Activated CD4-positive, alpha-beta T cell treated with anti-CD3 and anti-CD28 coated beads, Interleukin-2, amount 50 U/mL, for 1 hour (primary cell): ENCODE data around the gene CIRBP.
"Not testable (repeated sequence)": the region's sequence is repeated elsewhere in the genome, so short reads cannot be mapped to it uniquely, and the experiment has no call there.

ENCODE experiments used
- DNase-seq: peaks from one replicate; pipeline ENCODE4 v3.0.0-alpha.2; 2020

CIRBP gene

DNA sequence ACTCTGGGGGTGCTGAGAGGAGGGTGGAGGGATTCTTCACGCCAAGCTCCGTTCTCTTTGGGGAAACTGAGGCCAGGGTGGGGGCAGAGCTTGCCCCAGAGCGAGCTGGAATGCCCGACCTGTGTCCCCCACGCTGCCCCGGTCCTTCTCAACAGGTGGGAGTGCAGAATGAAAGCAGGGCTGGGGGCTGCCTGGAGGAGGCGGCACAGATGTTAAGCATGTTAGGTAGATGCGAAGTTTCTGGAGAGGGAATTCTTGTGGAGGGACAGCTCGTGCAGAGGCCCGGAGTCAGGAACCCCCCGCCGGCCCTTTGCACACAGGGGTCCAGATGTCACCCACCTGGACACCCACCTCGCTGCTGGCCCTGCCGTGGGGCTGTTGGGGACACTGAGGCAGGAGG is 25.6 kb downstream of the CIRBP start:
- no peak for DNase-seq

DNA sequence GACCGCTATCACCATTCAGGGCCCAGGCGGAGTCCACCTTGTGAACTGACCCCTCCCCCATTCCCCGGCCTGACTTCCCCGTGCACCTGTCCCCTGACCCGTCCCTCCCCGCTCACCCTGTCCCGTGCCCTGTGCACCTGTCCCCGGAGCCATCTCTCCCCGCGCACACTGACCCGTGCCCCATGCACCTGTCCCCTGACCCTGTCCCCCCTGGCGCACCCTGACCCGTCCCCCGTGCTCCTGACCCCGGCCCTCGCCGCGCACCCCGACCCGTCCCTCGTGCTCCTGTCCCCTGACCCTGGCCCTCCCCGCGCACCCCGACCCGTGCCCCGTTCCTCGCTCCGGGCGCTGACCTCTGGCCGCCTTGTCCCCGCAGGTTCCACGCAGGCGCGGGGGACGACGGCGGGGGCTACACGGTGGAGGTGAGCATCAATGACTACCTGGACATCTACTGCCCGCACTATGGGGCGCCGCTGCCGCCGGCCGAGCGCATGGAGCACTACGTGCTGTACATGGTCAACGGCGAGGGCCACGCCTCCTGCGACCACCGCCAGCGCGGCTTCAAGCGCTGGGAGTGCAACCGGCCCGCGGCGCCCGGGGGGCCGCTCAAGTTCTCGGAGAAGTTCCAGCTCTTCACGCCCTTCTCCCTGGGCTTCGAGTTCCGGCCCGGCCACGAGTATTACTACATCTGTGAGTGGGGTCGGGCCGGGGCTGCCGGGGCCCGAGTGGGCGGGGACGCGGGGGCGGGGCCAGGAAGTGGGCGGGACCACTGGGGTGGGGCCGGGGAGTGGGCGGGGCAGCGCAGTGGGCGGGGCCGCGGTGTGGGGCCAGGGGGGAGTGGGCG is 26.3 kb downstream of the CIRBP start:
- peak; percentile 43 for DNase-seq

DNA sequence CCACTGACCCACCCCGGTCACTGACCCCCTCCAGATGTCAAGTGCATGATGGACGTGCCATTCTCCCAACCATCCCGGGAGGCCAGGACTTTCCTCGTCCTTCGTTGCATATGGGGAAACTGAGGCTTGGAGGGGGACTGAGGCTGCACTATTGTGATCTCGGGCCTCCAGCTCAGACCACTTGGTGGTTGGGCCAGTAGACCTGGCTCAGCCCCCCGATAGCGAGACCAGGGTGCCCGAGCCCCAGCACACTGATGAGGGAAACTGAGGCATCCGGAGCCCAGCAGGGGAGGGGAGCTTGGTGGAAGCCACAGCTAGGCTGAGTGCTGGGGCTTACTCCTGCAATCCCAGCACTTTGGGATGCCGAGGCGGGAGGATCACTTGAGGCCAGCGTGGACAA is 26.9 kb downstream of the CIRBP start:
- DNase-seq: no peak

DNA sequence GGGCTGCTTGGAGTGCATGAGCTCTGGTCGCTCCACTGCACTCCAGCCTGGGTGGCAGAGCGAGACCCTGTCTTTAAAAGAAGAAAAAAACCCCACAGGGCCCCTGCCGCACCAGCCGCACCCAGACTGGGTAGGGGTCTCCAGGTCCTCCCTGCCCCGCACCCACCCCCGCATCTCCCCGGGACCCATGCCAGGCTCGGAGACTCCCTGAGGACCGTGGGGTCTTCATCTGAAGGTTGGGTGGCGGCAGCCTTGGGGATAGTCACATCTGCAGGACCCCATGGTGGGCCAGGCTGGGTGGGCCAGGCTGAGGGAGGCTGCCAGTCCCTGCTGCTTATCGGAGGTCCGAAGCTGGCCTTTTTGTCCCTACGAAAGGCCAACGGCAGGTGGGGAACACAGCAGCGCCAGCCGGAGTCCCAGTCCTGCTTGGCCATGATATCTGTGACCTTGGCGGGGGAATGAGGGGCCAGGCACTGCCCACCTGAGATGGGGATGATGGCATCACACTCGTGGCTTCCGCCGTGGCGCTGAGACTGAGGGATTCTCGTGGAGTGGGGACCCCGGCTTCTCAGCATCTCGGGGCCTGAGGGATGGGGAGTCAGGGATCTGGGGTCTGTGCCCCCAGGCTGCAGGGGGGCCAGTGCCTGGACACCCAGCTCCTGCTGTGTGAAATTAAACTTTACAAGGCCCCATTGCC is 27.6 kb downstream of the CIRBP start:
- DNase-seq: no peak

DNA sequence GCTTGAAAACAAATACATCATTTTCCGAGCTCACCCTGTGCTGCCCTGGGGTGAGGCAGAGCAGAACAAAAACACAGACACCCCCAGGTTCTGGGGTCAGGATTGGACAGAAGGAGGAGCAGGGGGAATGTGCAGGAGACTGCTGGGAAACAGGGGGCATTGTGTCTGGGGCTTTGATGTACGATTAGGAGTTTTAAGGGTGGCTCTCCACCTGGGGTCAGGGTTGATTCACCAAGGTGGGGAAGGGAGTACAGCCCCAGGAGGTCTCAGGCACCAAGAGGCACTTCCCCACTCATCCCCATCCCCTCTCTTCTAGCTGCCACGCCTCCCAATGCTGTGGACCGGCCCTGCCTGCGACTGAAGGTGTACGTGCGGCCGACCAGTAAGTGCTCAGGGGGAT is 29.1 kb downstream of the CIRBP start:
- DNase-seq: no peak

DNA sequence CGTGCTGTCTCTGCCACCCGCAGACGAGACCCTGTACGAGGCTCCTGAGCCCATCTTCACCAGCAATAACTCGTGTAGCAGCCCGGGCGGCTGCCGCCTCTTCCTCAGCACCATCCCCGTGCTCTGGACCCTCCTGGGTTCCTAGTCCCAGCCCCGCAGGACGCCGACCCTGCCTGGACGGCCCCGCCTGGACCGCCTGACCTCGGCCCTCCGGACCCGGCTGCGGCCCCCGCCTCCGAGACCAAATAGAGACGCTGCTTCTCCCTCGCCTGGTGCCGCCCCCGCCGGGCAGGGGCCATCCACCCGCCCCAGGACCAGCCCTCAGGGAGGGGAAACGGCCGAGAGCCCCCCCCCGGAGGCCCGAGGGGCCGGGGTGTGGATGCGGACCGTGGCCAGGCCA is 30.7 kb downstream of the CIRBP start:
- DNase-seq: no peak

DNA sequence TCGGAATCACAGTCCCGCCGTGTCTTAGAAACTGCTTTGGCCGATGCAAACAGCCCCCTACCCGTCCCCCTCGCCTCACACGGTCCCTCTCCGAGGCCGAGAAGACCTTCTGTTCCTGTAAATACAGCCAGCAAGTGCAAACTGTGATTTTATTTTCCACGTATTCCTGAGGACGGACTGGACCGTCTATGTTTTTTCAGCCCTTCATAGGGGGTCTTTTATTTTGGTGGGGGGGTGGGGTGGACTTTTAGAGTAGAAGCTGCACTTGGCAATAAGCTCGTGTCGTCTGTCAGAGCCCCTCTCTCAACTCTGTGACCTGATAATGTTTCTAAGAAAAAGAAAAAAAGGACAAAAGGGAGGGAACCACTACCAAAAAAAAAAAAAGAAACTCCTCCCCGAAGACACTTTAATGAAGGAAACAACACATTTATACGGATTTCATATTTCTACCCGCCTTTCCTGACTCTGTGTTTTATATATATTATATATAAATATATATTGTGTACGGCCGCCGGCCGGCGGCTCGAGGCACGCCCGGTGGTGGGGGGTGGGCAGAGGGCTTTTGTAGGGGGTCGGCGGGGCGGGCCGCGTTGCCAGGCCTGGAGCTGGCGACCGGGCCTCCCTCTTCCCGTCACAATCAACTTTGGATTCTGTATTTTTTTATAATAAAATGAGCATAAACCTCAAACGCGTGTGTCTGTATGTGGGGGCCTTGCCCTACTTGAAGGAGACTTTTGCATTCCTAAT is 31.8 kb downstream of the CIRBP start:
- DNase-seq: no peak

DNA sequence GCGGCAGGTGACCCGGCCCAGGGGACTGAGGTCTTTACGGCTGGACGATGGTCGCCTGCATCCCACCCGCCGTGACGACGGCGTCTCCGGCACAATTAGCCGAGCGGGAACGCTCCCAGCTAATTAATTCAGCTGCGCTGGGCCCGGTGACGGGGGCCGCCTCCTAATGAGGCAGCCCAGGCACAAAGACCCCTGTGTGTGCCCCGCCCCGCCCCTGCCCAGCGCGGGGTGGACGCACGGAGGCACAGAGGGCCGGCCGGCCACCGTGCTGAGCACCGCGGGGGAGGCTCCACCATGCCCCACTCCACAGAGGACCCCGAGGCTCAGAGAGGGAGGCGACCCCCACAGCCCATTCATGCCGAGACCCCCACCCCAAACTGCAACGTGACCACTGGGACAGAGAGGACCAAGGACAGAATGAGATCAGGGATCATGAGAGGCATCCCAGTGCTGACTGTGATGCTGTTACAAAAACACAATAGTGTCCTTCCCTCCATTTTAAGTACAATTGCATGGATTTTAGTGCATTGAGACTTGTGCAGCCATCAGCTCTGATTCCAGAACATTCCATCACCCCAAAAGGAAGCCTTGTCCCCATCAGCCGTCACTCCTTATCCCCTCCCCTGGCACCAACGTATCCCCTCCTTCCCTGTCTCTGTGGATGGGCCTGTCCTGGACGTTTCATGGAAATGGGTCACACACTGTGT is 33.6 kb downstream of the CIRBP start:
- DNase-seq: no peak

DNA sequence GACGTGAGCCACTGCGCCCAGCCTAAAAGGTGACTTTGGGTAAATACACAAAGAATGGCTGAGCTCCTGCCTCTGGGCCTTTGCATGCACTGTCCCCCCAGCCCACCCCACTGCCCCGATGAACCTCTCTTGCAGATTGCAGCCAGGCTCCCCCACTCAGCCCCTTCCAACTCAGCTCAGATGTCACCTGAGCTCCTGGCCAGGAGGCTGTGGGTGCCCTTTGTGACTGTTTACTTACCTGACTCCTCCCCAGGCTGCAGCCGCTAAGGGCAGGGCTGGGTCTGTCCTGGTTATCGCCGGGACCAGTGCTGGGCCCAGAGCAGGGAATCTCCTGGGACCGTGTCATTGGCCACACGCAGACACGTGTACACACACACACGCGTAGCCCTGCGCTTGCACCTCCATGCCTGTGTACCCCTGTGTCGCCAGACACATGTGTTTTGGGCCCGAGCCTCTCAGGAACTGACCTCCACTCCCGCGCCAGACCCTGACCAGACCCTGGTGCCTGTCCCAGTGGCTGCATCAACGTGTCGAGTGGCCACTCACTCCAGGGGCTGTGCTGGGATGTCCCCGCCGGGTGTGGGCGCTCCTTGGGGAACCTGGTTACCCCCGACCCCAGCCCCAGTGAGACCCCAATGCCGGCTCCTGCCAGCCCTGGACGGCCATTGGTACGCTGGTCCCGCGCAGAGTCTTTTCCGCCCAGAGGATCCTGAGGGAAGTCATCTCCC is 35.2 kb downstream of the CIRBP start:
- no peak for DNase-seq

DNA sequence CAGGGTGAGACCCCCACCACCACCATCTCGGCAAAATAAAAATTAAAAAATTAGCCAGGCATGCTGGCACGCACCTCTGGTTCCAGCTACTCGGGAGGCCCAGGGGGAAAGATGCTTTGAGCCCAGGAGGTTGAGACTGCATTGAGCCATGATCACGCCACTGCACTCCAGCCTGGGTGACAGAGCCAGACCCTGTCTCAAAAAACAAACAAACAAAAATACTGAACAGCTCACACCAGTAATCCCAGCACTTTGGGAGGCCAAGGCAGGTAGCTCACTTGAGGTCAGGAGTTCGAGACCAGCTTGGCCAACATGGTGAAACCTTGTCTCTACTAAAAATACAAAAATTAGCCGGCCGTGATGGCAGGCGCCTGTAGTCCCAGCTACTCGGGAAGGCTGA is 36.2 kb downstream of the CIRBP start:
- not testable (repeated sequence) for DNase-seq

DNA sequence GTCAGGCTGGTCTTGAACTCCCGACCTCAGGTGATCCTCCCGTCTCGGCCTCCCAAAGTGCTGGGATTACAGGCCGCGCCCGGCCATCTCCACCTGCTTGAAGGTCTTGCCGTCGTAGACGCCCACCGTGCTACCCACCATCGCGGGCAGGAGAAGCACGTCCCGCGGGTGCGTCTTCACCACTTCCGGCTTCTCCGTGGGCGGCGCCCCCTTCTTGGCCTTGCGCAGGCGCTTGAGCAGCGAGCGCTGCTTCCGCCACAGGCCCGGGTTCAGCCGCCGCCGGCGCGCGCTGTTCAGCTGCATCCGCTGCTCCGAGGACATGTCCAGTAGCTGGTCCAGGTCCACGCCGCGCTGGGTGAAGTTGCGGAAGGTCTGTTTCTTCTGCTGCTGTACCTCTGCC is 38.2 kb downstream of the CIRBP start:
- DNase-seq: no peak

DNA sequence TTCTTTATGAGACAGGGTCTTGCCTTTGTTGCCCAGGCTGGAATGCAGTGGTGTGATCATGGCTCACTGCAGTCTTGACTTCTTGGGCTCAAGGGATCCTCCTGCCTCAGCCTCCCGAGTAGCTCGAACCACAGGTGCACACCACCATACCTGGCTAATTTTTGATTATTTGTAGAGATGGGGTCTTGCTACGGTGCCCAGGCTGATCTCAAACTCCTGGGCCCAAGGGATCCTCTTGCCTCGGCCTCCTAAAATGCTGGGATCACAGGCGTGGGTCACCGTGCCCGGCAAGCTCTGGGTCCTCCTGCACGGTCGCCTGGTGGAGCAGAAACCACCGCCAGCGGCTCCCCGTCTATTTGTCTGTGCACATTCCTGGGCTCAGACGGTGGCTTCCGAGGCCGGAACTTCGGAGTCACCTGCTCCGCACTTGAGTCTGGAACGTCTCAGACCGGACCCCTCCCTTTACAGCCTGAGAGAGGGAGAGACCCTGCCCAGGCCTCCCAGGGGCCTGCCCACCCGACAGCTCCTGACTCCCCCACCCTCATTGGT is 38.7 kb downstream of the CIRBP start:
- no peak for DNase-seq

DNA sequence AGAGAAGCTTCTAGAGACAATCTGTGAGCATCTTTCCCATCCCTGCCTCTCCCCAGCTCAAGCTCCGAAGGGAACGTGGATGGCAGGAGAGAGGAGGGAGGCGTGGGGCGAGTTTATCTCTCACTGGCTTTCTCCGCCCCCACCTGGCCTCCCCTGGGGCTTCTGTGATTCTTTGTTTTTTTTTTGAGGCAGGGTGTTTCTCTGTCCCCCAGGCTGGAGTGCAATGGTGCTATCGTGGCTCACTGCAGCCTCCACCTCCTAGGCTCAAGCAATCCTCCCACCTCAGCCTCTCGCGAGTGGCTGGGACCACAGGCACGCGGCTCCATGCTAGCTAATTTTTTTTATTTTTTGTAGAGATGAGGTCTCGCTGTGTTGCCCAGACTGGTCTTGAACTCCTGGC is 39.6 kb downstream of the CIRBP start:
- no peak for DNase-seq

DNA sequence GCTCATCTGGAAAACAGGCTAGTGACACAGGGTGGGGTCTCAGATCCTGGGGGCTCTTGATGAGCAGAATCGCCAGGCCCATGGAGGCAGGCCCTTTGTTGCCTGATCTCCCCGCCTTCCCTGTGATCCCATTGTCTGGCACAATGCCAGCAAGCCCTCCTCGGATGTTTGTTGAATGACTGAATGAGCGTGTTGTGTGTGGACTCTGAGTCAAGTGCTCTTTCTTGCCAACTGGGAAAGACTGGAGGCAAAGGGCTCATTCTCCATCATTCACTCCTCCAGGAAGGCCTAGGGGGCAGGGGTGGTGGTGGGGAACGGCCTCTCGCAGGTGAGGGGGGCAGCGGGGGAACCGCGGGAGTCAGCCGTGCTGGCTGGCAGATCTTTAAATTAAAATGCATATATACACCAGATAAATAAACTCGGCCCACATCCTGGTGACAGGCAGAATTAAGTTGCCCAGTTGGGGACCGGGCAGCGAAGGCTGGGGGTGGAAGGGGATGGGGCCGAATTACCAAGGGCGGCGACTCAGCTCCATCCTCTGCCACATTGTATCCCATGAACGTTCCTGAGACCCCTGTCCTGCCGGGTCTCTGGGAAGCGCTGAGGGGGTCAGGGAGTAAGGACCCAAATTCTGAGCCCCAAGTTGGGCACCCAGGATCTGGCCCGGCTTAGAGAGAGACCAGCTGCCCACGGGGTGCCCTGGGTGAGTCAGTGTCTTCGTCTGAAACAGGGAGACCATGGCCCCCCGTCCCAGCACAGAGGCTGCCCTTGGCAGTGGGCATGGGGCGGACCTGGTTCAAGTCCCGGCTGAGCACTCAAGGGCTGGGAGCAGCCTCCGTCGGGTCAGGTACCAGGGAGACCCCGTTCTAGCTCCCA is 41.1 kb downstream of the CIRBP start:
- no peak for DNase-seq

DNA sequence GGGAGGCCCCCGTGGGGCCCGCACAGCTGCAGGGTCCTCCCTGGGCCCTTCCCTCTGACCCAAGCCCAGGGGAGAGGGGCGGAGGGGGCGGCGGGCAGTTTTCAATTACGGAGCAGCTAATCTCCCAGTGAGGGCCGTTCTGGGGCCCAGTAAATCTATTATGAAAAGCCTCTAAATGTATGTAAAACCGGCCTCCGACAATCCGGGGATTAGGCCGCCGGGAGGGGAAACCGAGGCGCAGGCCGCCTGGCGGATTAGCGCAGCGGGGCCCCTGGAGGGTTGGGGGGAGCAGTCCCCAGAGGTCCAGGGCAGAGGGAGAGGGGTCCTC is 41.7 kb downstream of the CIRBP start:
- no peak for DNase-seq

DNA sequence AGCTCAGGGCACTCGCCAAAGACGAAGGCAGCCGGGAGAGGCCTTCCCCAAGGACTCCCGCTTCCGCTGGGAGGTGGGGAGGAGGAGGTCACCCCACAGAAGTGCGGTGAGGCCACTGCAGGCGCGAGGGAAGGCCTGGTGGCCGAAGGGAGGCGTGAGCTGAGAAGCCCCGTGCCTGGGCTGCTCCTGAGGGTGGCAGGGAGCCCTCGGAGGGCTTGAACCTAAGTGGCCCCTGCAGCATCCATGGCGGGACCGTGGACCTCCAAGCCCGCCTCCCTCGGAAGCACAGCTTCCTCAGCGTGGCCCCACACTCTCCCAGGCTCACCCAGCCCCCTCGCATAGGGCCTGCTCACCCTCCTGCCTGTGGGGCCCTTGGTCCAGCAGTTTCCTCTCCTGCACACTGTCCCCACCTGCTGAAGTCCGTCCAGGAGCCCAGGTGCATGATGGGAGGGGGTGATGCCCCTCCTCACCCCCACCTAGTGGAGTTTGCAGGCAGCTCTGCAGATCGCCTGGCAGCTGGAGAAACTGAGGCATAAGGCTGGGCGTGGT is 42.5 kb downstream of the CIRBP start:
- no peak for DNase-seq

DNA sequence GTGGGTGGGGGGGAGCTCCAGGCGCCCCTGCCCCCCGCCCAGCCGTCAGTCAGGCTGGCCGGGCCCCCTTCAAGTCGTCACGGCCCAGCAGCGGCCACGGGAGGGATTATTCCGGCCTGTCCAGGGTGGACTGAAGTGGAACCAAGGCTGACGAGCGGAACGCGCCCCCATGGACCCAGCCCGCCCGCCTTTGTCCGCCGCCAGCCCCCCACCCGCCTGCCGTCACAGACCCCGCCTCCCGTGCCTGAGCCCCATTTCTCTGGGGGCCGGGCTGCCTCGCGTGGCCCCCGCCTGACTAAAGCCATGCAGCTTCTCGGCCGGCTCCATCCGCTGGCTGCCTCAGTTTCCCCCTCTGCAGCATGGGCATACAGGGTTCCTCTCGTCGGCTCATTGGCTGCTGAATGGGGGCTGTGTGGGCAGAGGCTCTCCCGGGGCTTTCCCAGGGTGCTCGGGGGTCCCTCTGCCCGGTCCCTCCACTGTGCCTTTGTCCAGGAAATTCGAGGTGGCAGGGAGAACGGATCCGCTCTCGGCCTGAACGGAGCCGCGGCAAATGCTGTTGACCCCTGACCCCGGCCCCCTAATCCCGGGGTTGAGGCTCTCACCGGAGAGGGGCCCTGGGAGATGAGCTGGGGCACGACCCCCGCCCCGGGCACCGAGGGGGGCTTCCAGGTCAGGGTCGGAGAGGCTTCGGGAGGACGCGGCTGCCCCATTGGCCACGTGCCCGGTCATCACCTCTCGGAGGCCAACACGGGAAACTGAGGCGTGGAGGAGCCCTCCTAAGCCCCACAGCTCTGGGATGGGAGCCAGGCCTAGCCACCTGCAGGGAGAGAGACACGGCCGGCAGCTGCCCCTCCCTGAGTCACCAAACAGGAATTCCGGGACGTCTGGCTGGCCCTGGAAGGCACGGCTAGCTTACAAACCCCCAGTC is 43.9 kb downstream of the CIRBP start:
- no peak for DNase-seq

DNA sequence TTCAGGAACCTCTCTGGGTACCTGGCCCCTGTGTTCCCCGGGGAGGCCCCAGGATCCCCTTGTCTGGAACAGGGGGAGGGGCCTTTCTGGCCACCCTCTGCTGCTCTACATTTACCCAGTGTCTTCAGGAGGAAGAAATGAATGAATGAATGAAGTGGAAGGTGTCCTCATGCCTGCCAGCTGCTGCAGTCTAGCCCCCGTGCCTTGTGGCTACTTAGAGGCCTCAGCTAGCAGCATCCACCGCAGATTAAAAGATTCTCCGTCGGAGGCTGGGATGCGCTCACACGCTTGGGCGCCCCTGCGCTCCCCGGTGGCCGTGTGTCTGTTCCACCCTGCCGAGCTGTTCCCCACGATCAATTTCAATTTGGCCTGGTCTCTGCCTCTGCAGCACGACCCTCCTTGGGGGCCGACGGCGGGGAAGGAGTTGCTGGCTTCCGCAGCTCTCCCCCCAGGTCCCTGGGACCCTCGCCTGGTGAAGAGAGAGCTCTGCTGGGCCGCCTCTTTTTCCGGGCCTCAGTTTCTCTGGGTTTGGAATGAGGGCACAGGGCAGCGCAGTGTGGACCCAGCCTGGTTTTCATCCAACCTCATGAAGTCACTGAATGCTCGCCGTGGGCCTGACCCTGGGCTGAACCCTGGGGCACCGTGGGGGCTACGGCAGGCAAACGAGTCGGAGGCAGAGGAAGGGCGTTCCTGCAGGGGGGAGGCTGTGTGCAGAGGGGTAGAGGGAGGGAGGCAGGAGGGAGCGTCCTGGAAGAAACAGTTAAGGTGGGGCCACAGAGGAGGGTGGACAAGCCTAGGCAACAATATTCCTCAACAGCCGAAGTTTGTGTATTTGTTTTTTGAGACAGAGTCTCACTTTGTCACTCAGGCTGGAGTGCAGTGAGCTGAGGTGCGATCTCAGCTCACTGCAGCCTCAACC is 44.8 kb downstream of the CIRBP start:
- no peak for DNase-seq
